Ishikawa (cell line): ENCODE measurements around the gene CEP104.

Source experiments
- CEBPB ChIP-seq: IDR thresholded peaks from 2 replicates; pipeline ENCODE4 v1.6.1; 2012
- EP300 ChIP-seq: IDR thresholded peaks from 2 replicates; pipeline ENCODE4 v1.6.1; 2012; ENCODE audit warnings: borderline replicate concordance
- FOXM1 ChIP-seq: IDR thresholded peaks from 2 replicates; pipeline ENCODE4 v1.6.1; 2012; ENCODE audit warnings: low read depth, borderline replicate concordance
- TF ChIP-seq, protein P1 (sequence below): IDR thresholded peaks from 2 replicates; pipeline ENCODE4 v1.6.1; 2012; ENCODE audit warnings: low read depth, mild to moderate bottlenecking

DNA sequence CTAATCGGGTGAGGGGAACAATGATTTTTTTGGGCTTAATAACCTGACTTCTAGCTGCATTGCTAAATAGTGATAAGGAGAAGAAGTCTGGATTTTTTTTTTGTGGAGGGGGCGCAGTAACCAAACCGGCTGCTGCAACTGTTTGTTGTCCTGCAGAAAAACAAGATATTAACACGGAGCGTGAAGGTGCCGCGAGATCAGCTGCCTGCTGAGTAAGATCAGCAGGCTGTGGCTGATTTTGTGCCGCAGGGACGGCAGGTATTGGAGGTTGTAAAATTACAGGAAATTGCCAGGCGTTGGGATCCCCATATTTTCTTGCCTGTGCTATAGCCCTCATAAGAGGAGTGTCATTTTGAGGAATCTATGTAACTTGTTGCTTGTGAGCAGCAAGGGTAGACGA is 52.0 kb downstream of the CEP104 start:
- TF ChIP-seq CEBPB (no peak), EP300 (no peak), FOXM1 (no peak)
- TF ChIP-seq, protein P1, sequence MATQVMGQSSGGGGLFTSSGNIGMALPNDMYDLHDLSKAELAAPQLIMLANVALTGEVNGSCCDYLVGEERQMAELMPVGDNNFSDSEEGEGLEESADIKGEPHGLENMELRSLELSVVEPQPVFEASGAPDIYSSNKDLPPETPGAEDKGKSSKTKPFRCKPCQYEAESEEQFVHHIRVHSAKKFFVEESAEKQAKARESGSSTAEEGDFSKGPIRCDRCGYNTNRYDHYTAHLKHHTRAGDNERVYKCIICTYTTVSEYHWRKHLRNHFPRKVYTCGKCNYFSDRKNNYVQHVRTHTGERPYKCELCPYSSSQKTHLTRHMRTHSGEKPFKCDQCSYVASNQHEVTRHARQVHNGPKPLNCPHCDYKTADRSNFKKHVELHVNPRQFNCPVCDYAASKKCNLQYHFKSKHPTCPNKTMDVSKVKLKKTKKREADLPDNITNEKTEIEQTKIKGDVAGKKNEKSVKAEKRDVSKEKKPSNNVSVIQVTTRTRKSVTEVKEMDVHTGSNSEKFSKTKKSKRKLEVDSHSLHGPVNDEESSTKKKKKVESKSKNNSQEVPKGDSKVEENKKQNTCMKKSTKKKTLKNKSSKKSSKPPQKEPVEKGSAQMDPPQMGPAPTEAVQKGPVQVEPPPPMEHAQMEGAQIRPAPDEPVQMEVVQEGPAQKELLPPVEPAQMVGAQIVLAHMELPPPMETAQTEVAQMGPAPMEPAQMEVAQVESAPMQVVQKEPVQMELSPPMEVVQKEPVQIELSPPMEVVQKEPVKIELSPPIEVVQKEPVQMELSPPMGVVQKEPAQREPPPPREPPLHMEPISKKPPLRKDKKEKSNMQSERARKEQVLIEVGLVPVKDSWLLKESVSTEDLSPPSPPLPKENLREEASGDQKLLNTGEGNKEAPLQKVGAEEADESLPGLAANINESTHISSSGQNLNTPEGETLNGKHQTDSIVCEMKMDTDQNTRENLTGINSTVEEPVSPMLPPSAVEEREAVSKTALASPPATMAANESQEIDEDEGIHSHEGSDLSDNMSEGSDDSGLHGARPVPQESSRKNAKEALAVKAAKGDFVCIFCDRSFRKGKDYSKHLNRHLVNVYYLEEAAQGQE: no peak
